Colon (tissue), 2 donors: ENCODE results near the gene AGRP.

Experiments used
- FAIRE-seq: peaks from 2 replicates; lab custom pipeline; 2012; peaks lifted over from hg19 to GRCh38; lab: Jason Lieb, UNC
- donor health status: control.
- donor health status: control.

The AGRP gene

DNA sequence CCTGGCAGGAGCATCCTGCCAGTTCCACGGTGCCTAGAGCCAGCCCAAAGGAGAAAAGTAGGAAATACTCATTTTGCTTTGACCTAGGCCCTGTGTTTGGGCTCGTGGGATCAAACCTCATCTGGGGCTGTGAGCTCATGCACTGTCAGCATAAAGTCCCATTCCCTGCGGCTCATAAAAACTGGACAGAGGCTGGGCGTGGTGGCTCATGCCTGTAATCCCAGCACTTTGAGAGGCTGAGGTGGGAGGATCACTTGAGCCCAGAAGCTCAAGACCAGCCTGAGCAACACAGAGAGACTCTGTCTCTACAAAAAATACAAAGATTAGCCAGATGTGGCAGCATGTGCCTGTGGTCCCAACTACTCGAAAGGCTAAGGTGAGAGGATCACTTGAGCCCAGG lies 20.3 kb downstream of the AGRP start:
- no peak for FAIRE-seq

- no peak for FAIRE-seq
Measured at GRCh38 chr16:67462279-67462655, 21.1 kb downstream of the AGRP start.

DNA sequence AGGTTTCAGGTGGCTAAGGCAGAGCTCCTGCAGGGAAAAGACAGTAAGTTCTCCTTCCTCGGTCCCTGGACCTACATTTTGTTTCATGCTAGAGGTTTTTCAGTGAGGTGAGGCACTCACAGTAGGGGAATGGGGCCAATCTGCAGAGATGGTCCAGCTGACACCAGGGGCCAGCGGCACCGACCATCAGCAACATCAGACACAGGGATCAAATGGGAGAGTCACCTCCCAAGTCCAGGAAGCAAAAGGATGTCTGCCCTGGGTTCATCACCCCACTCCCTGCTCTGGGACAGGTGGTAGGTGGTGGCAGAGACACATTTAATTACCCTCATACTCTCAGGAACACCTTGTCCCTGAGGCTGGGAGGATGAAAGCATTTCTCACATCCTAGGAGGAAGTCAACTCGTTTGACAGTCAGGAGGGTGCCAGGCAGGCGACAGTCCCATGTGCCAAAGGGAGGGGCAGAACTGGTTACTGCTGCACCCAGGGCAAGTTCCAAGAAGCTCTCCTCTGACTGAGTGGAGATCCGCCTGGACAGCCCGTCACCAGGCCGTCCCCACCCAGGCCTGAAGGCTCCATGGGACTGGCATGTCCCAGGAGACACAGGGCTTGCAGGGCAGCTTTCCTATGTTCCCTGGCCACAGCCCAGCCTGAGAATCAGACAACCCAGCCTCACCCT lies 21.6 kb downstream of the AGRP start:
- FAIRE-seq: peak; percentile 70

- no peak for FAIRE-seq
Measured at GRCh38 chr16:67460961-67461360, 22.4 kb downstream of the AGRP start.

GRCh38 chr16:67460168-67460567 lies 23.2 kb downstream of the AGRP start:
- no peak for FAIRE-seq

DNA sequence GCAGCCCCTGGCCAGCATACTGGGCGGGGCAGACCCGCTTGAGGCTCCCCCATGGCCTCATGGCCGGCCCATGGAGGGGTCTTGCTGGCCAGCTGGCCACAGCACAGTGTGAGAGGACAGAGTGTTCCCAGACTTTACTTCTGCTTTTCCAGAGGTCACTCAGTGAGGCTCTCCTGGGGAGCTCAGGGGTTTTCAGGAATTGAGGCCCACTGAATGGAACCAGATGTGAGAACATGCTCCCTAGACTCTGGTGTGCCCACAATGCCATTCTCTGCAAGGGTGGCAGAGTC lies 23.5 kb downstream of the AGRP start:
- no peak for FAIRE-seq

DNA sequence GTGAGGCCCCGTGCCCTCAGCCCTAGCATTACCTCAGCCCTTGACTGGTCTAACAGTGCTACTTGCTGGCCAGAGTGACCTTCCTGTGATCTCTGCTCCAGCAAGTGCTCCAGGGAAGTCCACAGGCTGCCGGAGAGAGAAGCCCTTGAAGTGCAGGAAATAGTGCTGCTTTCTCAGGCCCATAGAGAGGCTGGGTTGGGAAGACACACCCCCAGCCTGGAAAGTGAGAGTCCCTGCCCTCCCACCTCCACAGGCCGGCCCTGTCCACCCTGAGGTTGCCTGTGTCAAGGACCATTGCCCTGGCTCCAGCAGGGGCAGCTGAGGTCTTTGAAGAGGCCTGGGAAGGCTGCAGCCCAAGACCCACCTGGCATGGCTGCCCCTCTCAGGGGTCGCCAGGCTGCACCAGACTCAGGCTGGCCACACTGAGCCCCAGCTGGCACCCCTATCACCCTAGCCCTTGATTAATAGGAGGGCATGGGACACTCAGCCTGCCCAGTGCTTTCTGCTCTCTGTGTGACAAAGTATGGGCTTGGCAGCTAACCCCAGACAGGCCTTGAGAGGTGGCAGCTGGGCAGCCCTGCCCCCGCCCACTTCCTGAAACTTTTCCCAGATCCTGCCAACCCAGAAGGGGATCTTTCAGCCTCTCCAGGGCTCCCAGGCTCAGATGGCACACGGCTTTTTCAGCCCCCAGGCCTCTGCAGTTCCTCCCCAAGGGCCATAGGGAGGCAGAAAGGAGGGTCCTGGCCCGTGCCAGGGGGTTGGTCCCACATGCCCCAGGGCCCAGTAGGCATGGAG lies 24.1 kb downstream of the AGRP start:
- no peak for FAIRE-seq

- no peak for FAIRE-seq
Measured at GRCh38 chr16:67458121-67458641, 25.2 kb downstream of the AGRP start.

- no peak for FAIRE-seq
Measured at GRCh38 chr16:67457611-67458010, 25.7 kb downstream of the AGRP start.

GRCh38 chr16:67456391-67457081 lies 26.8 kb downstream of the AGRP start:
- no peak for FAIRE-seq

- no peak for FAIRE-seq
Measured at GRCh38 chr16:67454852-67455251, 28.5 kb downstream of the AGRP start.

DNA sequence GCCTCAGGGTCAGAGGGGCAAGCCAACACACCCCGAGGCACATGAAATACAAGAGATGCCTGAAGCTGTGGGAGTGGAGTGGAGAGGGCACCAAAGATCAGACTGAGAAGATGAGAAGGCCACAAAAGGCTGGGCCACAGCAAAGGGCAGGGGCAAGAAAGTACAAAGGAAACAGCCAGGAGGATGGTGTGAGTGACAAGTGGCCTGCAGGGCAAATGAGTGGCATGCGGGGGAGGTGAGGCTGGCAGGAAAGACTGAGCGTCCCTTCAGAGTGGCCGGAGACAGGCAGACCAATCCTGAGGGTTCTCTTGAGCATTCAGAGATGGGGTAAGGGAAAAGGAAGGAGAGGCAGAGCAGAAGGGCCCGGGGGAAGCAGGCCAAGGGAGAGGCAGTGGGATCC lies 29.2 kb downstream of the AGRP start:
- FAIRE-seq: no peak

DNA sequence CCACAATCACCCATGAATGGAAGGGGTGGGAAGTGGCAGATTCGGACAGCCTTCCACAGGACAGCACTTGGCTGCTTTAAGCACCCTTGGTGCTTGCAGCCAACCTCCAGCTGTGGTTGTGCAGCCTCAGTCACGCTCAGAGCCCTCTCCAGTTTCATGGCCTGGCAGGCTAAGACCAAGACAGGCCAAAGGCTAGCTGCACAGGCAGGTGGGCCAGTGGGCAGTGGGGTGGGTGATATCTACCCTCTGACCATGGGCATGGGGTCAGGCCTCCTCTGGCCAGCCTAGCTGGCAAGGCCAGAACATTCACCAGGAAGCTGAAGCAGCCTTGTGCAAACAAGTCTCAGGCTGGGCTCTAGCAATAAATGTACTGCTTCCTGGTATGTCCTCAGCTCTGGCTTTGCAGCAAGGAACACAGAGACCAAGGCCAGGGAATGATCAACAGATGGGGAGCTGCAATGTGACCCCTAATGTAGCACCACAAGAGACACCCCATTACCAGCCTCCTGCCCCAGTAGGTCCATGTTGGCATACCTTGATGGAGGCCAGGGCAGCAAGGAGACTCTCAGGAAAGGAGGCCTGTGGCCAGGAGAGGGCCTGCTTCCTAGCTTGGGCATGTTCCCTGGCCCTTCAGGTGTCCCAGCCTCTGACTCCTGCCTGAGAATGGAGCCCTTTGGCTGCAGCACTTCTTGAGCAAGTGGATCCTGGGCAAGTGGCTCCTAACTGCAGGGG lies 31.5 kb downstream of the AGRP start:
- FAIRE-seq: no peak

DNA sequence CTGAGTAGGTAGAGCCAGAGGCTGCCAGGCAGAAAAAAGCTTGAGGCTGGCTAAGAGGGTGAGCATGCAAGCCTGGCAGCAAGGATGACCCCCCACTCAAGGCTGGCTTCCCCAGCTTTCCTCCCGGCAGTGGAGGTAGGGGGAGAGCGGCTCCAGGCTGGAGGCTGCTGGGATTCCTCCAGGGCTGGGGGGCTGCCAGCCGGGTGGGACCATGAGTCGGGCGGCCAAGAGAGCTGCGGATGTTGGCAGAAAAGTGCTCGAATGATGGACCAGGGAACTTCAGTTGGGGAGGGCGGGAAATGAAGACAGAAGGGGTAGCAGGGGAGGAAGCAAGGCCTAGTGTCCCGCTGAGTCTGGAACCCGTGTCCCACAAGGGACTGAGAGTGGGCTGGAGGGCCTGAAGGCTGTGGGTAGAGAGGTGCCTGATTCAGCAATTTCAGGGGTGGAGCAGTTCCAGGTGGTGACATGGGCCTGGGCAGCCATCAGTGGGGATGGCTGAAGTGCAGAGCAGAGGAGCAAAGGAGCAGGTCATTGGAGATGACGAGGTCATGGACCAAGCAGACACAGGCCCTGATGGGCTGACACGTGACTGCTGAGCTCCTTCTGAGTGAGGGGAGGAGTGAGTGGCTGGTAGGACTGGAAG lies 32.2 kb downstream of the AGRP start:
- no peak for FAIRE-seq

DNA sequence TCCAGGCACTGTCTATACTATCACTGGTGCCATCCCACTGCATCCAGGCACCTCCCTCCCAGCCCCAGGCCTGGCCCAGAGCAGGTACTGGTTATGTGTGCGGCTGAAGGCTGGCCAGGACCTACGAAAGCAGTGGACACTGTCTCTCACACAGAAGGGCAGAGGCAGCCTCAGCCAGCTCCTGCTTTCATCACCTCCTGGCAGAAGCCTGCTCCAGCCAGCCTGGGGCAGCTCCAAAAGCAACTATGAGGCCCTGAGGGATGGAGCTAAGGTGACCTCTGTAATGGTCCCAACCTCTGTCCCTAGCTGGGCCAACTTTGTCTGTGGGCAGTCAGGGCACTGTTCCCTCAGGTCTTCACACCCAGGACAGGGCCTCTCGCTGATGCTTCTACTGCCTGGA lies 33.6 kb downstream of the AGRP start:
- FAIRE-seq: no peak

DNA sequence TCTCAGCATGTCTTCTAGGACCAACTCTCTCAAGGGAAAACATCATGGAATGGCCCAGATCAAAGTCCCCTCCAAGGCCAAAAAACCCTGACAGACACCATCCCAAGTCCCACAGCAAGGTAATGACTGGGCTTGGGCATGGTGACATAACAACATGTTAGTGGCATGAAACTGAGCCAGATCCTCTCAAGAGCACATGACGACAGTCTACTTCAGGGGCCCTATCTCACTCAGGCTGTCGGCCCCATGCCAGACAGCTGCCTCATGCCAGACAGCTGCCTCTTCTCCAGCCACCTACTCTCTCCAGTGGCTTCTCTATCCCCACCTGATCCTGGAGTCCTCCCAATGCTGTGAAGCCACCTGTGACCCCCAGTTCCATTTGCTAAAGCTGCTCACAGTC lies 34.0 kb downstream of the AGRP start:
- no peak for FAIRE-seq

DNA sequence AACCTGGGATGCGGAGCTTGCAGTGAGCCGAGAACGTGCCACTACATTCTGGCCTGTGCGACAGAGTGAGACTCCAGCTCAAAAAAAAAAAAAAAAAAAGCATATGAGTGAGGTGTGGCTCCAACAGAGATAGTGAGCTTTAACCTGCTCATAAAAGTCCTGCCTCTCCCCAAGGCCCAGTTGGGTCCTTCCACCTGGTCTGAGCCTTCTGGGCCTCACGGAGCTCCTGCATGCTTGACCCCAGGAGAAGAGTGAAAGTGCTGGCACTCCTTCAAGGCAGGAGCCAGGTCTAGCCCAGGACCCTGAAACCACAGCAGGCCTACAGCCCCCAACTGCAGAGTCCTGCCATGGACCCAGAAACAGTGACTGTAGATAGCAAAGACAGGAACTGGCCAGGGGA lies 34.8 kb downstream of the AGRP start:
- no peak for FAIRE-seq

DNA sequence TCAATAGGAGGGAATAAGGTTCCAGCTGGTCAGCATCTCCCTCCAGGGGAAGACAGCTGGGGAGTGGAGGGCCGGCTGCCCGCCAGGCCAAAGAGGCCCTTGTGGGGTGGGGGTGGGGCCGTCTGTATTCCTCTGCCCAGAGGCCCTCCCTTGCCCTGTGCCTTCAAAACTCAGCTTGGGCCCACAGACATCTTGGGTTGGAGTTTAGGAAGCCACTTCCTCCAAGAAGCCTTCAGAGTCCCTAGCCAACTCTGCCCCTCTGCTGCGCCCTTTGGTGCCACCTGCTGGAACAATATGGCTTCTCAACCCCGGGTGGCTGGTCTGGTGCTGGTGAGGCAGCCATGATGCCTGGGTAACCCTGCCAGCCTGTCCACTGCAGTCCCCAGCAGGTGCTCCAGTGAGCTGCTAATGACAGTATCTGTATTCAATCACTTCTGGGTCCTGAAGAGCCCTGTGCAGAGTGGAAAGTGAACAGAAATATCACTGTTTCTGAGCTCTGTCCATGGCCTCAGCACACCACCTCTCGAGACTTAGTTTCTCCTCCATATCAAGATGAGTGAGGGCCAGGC lies 35.8 kb downstream of the AGRP start:
- FAIRE-seq: no peak

DNA sequence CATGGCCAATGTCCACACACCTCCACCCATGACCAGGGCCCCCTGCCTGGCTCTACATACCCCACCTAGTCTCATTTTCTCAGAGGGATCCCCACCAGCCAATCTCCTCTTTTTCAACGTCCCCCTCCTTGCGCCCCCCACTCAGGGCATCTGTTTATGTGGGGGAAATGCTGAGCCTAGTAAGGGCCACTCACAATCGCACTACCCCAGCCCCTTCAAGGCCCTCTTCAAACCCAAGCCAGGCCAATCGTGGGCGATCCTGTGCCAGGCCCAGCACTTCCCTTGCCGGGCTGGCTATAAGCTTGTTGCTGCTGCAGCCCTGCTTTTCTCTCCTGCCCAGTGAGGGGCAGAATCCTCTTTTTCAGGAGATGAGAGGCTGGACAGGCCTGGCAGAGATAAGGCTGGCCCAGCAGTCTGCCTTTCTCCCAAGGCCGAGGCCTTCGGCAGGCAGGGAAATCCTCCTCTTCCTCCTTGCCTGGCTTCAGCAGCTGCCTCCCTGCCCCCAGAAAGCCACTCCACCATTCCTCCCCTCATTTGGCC lies 36.3 kb downstream of the AGRP start:
- FAIRE-seq: no peak

GRCh38 chr16:67445913-67446907 lies 37.1 kb downstream of the AGRP start:
- FAIRE-seq: no peak
